ENCODE results near the gene TNPO3.

DNA sequence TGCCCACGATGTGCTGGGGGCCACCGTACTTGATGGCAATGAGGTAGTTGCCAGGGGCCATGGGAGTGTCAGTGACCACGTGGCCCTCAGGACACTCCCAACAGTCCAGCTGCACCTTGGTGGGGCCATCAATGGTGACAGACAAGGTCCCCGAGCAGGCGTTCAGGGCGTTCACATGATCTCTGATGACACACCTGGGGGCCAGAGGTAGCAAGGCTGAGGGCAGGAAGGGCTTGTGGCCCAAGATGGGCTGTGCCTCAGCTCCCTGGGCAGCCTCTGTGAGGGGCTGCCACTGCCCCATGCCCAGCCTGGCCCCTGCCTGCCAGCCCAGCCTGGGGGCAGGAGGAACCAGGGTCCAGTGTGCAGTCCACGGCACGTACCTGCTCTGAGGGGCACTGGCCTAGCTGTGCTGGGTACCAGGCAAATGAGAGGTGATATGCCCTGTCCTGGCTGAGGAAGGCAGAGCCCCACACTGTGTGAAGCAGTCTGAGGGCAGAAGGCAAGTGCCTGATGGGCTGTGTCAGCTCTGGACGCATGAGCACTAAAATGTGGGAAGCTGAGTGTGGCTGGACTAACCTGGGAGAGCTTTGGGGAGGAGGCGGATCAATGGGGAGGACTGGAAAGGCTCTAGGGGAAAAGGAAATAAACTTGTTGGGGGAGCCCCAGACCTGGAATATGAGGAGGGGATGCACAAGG lies 140.9 kb downstream of the TNPO3 start:
- TF ChIP-seq POLR2A (IDR thresholded peaks at IDR 0.05; ENCODE audit: borderline replicate concordance, extremely low read depth, insufficient read depth, insufficient read length), result no peak
- TF ChIP-seq TCF7L2 (IDR thresholded peaks at IDR 0.05; ENCODE audit: borderline replicate concordance, extremely low read depth, insufficient read depth, insufficient read length), result no peak
- TF ChIP-seq, protein P1, sequence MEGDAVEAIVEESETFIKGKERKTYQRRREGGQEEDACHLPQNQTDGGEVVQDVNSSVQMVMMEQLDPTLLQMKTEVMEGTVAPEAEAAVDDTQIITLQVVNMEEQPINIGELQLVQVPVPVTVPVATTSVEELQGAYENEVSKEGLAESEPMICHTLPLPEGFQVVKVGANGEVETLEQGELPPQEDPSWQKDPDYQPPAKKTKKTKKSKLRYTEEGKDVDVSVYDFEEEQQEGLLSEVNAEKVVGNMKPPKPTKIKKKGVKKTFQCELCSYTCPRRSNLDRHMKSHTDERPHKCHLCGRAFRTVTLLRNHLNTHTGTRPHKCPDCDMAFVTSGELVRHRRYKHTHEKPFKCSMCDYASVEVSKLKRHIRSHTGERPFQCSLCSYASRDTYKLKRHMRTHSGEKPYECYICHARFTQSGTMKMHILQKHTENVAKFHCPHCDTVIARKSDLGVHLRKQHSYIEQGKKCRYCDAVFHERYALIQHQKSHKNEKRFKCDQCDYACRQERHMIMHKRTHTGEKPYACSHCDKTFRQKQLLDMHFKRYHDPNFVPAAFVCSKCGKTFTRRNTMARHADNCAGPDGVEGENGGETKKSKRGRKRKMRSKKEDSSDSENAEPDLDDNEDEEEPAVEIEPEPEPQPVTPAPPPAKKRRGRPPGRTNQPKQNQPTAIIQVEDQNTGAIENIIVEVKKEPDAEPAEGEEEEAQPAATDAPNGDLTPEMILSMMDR (IDR thresholded peaks at IDR 0.05 in 2 of 3, conservative IDR thresholded peaks at IDR 0.05 in 1 of 3; ENCODE audit: borderline replicate concordance in 1 of 3, insufficient read depth in 1 of 3, low read depth in 2 of 3, low read length in 2 of 3), result no peak
- no peak for TF ChIP-seq CEBPB (IDR thresholded peaks at IDR 0.05; ENCODE audit: low read depth)
- TF ChIP-seq EGR1 (IDR thresholded peaks at IDR 0.05; ENCODE audit: low read depth), result no peak
